ENCODE results near the gene EBPL.

Gene EBPL

GRCh38 chr13:49670828-49671227 is 20.5 kb downstream of the EBPL start:
- DNase-seq = no peak

- no peak for DNase-seq
These were observed 21.5 kb downstream of the EBPL start for GRCh38 chr13:49669735-49670309.

- no peak for DNase-seq
These were observed 23.5 kb downstream of the EBPL start for GRCh38 chr13:49667773-49668172.

GRCh38 chr13:49664606-49665005 is 26.7 kb downstream of the EBPL start:
- no peak for DNase-seq

GRCh38 chr13:49657241-49657641 is 34.0 kb downstream of the EBPL start:
- DNase-seq = no peak

- DNase-seq = no peak
These were observed 35.4 kb downstream of the EBPL start for GRCh38 chr13:49655906-49656305.

- no peak for DNase-seq
These were observed 37.3 kb downstream of the EBPL start for GRCh38 chr13:49654011-49654410.

GRCh38 chr13:49653478-49653877 is 37.8 kb downstream of the EBPL start:
- no peak for DNase-seq

GRCh38 chr13:49652355-49653305 is 38.7 kb downstream of the EBPL start:
- DNase-seq = peak; percentile 59

- DNase-seq = no peak
These were observed 39.5 kb downstream of the EBPL start for GRCh38 chr13:49651570-49652354.

- DNase-seq = no peak
These were observed 41.3 kb downstream of the EBPL start for GRCh38 chr13:49649963-49650312.

GRCh38 chr13:49649244-49649962 is 41.9 kb downstream of the EBPL start:
- DNase-seq = no peak

GRCh38 chr13:49646688-49647087 is 44.6 kb downstream of the EBPL start:
- no peak for DNase-seq

- no peak for DNase-seq
These were observed 45.8 kb downstream of the EBPL start for GRCh38 chr13:49645451-49645850.

- no peak for DNase-seq
These were observed 48.1 kb downstream of the EBPL start for GRCh38 chr13:49643035-49643646.

GRCh38 chr13:49641801-49642291 is 49.4 kb downstream of the EBPL start:
- DNase-seq = no peak

GRCh38 chr13:49638744-49639072 is 52.6 kb downstream of the EBPL start:
- DNase-seq = no peak

GRCh38 chr13:49638030-49638743 is 53.1 kb downstream of the EBPL start:
- DNase-seq = no peak

GRCh38 chr13:49636705-49637104 is 54.6 kb downstream of the EBPL start:
- DNase-seq = no peak

- DNase-seq = no peak
These were observed 55.5 kb downstream of the EBPL start for GRCh38 chr13:49635599-49636433.

GRCh38 chr13:49633710-49634109 is 57.6 kb downstream of the EBPL start:
- no peak for DNase-seq

All from NCI-H524 treated with DMSO at 0.1 percent for 48 hours (cell line).